ENCODE results near the gene KCNA10. TPM values are rescaled to one million over a fixed set of nuclear protein-coding genes. Genes with fewer than 3 reads are reported as not detected.
A peak's percentile ranks its signal among the peaks of the same experiment; 100 is the strongest.

The KCNA10 gene
- total and polyA plus RNA-seq, 2 experiments from 2014 or later, result not detected

GRCh38 chr1:110538075-110538474 is 19.1 kb upstream of the KCNA10 start:
- Mint-ChIP-seq H3K4me1 (no peaks in the 10 kb centered on the region; the same call in 2 of the 3 replicates), H3K4me3 (no peak overlapping the region), H3K27ac (no peak overlapping the region), H3K36me3 (ENCODE audit: low read depth) (no peaks in the 10 kb centered on the region), H3K27me3 (ENCODE audit: insufficient read depth, low read depth, poor library complexity) (peaks cover 8% of the 10 kb centered on the region), H3K9me3 (no peaks in the 10 kb centered on the region)
- Histone ChIP-seq H3K4me1 (ENCODE audit: insufficient read depth) (no peaks in the 10 kb centered on the region), H3K9me2 (ENCODE audit: insufficient read depth) (no peaks in the 10 kb centered on the region), H3K79me2 (replicated peaks; ENCODE audit: insufficient read depth) (no peaks in the 10 kb centered on the region), H2AFZ (no peak overlapping the region), H3K27ac (ENCODE audit: low read depth) (no peak overlapping the region), H3F3A (replicated peaks; ENCODE audit: low read depth) (no peaks in the 10 kb centered on the region), H3K4me3 (no peak overlapping the region), H3K36me3 (ENCODE audit: insufficient read depth) (no peaks in the 10 kb centered on the region), H3K4me2 (no peak overlapping the region), H3K27me3 (ENCODE audit: insufficient read depth) (no peaks in the 10 kb centered on the region), H4K20me1 (replicated peaks; ENCODE audit: insufficient read depth) (0 out of 2 replicates have a peak, but pooled peaks cover under 1% of the 10 kb centered on the region)
- peak; percentile 54; the same call in 2 of the 3 replicates for ATAC-seq
- DNase-seq (ENCODE audit: low spot score), result peak; percentile 19
- TF ChIP-seq CTCF (conservative IDR thresholded peaks at IDR 0.05; ENCODE audit: low read depth in 2 of 2), result peak; percentile 38 to 50
- TF ChIP-seq ZNF114 (CRISPR knock-in tag; IDR thresholded peaks at IDR 0.05), result no peak

- Mint-ChIP-seq H3K27me3 (ENCODE audit: insufficient read depth, low read depth, poor library complexity) (peaks cover 8% of the 10 kb centered on the region), H3K4me3 (no peak overlapping the region)
- TF ChIP-seq EZH2phosphoT487 (IDR thresholded peaks at IDR 0.05; ENCODE audit: unreplicated experiment) (no peak), POLR2AphosphoS5 (IDR thresholded peaks at IDR 0.05; ENCODE audit: low read depth) (no peak), ZNF114 (CRISPR knock-in tag; IDR thresholded peaks at IDR 0.05) (no peak), EZH2 (IDR thresholded peaks at IDR 0.05; ENCODE audit: low read depth, unreplicated experiment) (no peak), REST (IDR thresholded peaks at IDR 0.05; ENCODE audit: unreplicated experiment) (no peak), CREB1 (CRISPR knock-in tag; IDR thresholded peaks at IDR 0.05; ENCODE audit: low read depth) (no peak), ZNF331 (CRISPR knock-in tag; IDR thresholded peaks at IDR 0.05; ENCODE audit: low read depth) (no peak)
- TF ChIP-seq, protein P1, sequence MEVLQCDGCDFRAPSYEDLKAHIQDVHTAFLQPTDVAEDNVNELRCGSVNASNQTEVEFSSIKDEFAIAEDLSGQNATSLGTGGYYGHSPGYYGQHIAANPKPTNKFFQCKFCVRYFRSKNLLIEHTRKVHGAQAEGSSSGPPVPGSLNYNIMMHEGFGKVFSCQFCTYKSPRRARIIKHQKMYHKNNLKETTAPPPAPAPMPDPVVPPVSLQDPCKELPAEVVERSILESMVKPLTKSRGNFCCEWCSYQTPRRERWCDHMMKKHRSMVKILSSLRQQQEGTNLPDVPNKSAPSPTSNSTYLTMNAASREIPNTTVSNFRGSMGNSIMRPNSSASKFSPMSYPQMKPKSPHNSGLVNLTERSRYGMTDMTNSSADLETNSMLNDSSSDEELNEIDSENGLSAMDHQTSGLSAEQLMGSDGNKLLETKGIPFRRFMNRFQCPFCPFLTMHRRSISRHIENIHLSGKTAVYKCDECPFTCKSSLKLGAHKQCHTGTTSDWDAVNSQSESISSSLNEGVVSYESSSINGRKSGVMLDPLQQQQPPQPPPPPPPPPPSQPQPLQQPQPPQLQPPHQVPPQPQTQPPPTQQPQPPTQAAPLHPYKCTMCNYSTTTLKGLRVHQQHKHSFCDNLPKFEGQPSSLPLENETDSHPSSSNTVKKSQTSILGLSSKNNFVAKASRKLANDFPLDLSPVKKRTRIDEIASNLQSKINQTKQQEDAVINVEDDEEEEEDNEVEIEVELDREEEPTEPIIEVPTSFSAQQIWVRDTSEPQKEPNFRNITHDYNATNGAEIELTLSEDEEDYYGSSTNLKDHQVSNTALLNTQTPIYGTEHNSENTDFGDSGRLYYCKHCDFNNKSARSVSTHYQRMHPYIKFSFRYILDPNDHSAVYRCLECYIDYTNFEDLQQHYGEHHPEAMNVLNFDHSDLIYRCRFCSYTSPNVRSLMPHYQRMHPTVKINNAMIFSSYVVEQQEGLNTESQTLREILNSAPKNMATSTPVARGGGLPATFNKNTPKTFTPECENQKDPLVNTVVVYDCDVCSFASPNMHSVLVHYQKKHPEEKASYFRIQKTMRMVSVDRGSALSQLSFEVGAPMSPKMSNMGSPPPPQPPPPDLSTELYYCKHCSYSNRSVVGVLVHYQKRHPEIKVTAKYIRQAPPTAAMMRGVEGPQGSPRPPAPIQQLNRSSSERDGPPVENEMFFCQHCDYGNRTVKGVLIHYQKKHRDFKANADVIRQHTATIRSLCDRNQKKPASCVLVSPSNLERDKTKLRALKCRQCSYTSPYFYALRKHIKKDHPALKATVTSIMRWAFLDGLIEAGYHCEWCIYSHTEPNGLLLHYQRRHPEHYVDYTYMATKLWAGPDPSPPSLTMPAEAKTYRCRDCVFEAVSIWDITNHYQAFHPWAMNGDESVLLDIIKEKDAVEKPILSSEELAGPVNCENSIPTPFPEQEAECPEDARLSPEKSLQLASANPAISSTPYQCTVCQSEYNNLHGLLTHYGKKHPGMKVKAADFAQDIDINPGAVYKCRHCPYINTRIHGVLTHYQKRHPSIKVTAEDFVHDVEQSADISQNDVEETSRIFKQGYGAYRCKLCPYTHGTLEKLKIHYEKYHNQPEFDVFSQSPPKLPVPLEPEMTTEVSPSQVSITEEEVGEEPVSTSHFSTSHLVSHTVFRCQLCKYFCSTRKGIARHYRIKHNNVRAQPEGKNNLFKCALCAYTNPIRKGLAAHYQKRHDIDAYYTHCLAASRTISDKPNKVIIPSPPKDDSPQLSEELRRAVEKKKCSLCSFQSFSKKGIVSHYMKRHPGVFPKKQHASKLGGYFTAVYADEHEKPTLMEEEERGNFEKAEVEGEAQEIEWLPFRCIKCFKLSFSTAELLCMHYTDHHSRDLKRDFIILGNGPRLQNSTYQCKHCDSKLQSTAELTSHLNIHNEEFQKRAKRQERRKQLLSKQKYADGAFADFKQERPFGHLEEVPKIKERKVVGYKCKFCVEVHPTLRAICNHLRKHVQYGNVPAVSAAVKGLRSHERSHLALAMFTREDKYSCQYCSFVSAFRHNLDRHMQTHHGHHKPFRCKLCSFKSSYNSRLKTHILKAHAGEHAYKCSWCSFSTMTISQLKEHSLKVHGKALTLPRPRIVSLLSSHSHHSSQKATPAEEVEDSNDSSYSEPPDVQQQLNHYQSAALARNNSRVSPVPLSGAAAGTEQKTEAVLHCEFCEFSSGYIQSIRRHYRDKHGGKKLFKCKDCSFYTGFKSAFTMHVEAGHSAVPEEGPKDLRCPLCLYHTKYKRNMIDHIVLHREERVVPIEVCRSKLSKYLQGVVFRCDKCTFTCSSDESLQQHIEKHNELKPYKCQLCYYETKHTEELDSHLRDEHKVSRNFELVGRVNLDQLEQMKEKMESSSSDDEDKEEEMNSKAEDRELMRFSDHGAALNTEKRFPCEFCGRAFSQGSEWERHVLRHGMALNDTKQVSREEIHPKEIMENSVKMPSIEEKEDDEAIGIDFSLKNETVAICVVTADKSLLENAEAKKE (CRISPR knock-in tag; IDR thresholded peaks at IDR 0.05), result no peak
These were observed 17.0 kb upstream of the KCNA10 start for GRCh38 chr1:110535985-110536384.

More at GRCh38 chr1:110535985-110536384, 17.0 kb upstream of the KCNA10 start:
- Histone ChIP-seq H3K9me2 (ENCODE audit: insufficient read depth) (no peaks in the 10 kb centered on the region), H3K27me3 (ENCODE audit: insufficient read depth) (no peaks in the 10 kb centered on the region), H3K27ac (ENCODE audit: low read depth) (no peak overlapping the region), H3K4me3 (no peak overlapping the region), H3K36me3 (ENCODE audit: insufficient read depth) (no peaks in the 10 kb centered on the region), H3K79me2 (replicated peaks; ENCODE audit: insufficient read depth) (no peaks in the 10 kb centered on the region), H3F3A (replicated peaks; ENCODE audit: low read depth) (no peaks in the 10 kb centered on the region), H3K4me1 (ENCODE audit: insufficient read depth) (no peaks in the 10 kb centered on the region), H4K20me1 (replicated peaks; ENCODE audit: insufficient read depth) (no peaks in the 10 kb centered on the region), H2AFZ (no peak overlapping the region), H3K4me2 (no peak overlapping the region)
- Mint-ChIP-seq H3K36me3 (ENCODE audit: low read depth) (no peaks in the 10 kb centered on the region), H3K4me1 (no peaks in the 10 kb centered on the region; the same call in 2 of the 3 replicates), H3K9me3 (no peaks in the 10 kb centered on the region), H3K27ac (no peak overlapping the region)
- ATAC-seq, result no peak
- no peak for DNase-seq (ENCODE audit: low spot score)
